Peyer's patch (tissue), 4 donors: Measurements from ENCODE around the gene FCRL5.

Experiments used
- POLR2A ChIP-seq, 2 donors: fragments of 450-650 bp; IDR thresholded peaks; one replicate each; pipeline ENCODE4 v1.5.1; 2017; ENCODE audit warnings: antibody characterized with exemption in 2 of 2, mild to moderate bottlenecking in 2 of 2, moderate library complexity in 2 of 2
- TF ChIP-seq, protein P1 (sequence below), 6 experiments: fragments of 450-650 bp in 4 of 6; fragments of 200-600 bp in 2 of 6; sonication (generic) in 1 of 6; IDR thresholded peaks; one replicate each; pipeline ENCODE4 v1.5.1; 2017 to 2019; ENCODE audit warnings: antibody characterized with exemption in 6 of 6, mild to moderate bottlenecking in 3 of 6, moderate library complexity in 1 of 6

GRCh38 chr1:157580828-157581210 is 28.5 kb upstream of the FCRL5 start:
- TF ChIP-seq, protein P1, sequence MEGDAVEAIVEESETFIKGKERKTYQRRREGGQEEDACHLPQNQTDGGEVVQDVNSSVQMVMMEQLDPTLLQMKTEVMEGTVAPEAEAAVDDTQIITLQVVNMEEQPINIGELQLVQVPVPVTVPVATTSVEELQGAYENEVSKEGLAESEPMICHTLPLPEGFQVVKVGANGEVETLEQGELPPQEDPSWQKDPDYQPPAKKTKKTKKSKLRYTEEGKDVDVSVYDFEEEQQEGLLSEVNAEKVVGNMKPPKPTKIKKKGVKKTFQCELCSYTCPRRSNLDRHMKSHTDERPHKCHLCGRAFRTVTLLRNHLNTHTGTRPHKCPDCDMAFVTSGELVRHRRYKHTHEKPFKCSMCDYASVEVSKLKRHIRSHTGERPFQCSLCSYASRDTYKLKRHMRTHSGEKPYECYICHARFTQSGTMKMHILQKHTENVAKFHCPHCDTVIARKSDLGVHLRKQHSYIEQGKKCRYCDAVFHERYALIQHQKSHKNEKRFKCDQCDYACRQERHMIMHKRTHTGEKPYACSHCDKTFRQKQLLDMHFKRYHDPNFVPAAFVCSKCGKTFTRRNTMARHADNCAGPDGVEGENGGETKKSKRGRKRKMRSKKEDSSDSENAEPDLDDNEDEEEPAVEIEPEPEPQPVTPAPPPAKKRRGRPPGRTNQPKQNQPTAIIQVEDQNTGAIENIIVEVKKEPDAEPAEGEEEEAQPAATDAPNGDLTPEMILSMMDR (IDR thresholded peaks at IDR 0.05), result no peak
- TF ChIP-seq POLR2A (IDR thresholded peaks at IDR 0.05), result no peak
